Forelimb muscle (tissue), 1 donor: Measurements from ENCODE around the gene METAP2. TPM values are rescaled to one million over a fixed set of nuclear protein-coding genes. Genes with fewer than 3 reads are reported as not detected.

Source experiments
- DNase-seq: peaks from one replicate; pipeline ENCODE4 v3.0.0-alpha.2; 2013; ENCODE audit warnings: low read depth
- polyA plus RNA-seq: library from polyadenylated mRNA; unstranded; fragments of 120-200 nt; gene quantifications from one replicate; pipeline ENCODE4 v1.2.1, GENCODE V29; 2013; ENCODE audit not compliant: insufficient read length

The METAP2 gene
- polyA plus RNA-seq, 1 donor: 123 TPM

- DNase-seq: no peak
Measured at GRCh38 chr12:95549392-95550084, 75.6 kb downstream of the METAP2 start.

GRCh38 chr12:95551305-95551704, 77.4 kb downstream of the METAP2 start, which contains the start of gene USP44:
Gene USP44 (minus strand): TSS chr12:95551476. CDS start chr12:95534256, 17,220 bp downstream.
- DNase-seq: no peak

GRCh38 chr12:95551913-95552516, 78.1 kb downstream of the METAP2 start:
- no peak for DNase-seq

GRCh38 chr12:95553197-95553943, 79.4 kb downstream of the METAP2 start:
- no peak for DNase-seq

GRCh38 chr12:95554532-95555071, 80.7 kb downstream of the METAP2 start:
- no peak for DNase-seq

GRCh38 chr12:95557625-95558024, 83.7 kb downstream of the METAP2 start:
- DNase-seq: no peak

Other genes starting within 250 kb of the METAP2 start
- 1.00 TPM for gene USP44, start 77.3 kb downstream of the METAP2 start, polyA plus RNA-seq